Measurements from ENCODE around the gene ELMO2. TPM values are rescaled to one million over a fixed set of nuclear protein-coding genes. Genes with fewer than 3 reads are reported as not detected.
"Not testable (repeated sequence)": the region's sequence is repeated elsewhere in the genome, so short reads cannot be mapped to it uniquely, and the experiment has no call there.

ELMO2 gene
- polyA plus RNA-seq, 3 donors, result 57.7 to 62.6 (median 59.1) TPM

GRCh38 chr20:46406986-46407670, 713 bp upstream of the ELMO2 start:
- DNase-seq (ENCODE audit: low read depth in 3 of 3, low spot score in 2 of 3), result no peak

GRCh38 chr20:46402331-46402811, 4.0 kb downstream of the ELMO2 start:
- DNase-seq (ENCODE audit: low read depth in 3 of 3, low spot score in 2 of 3), result no peak

- no peak for DNase-seq (ENCODE audit: low read depth in 3 of 3, low spot score in 2 of 3)
These were observed 4.9 kb downstream of the ELMO2 start for GRCh38 chr20:46401478-46401860.

- DNase-seq (ENCODE audit: low read depth in 3 of 3, low spot score in 2 of 3), result no peak
These were observed 5.5 kb downstream of the ELMO2 start for GRCh38 chr20:46400828-46401477.

GRCh38 chr20:46400253-46400652, 6.2 kb downstream of the ELMO2 start:
- no peak for DNase-seq (ENCODE audit: low read depth in 3 of 3, low spot score in 2 of 3)

- DNase-seq (ENCODE audit: low read depth in 3 of 3, low spot score in 2 of 3), result no peak
These were observed 7.0 kb downstream of the ELMO2 start for GRCh38 chr20:46399401-46399800.

GRCh38 chr20:46398963-46399362, 7.5 kb downstream of the ELMO2 start:
- no peak for DNase-seq (ENCODE audit: low read depth in 3 of 3, low spot score in 2 of 3)

GRCh38 chr20:46396052-46396740, 10.2 kb downstream of the ELMO2 start:
- DNase-seq (ENCODE audit: low read depth in 3 of 3, low spot score in 2 of 3), result no peak

- DNase-seq (ENCODE audit: low read depth in 3 of 3, low spot score in 2 of 3), result no peak
These were observed 11.3 kb downstream of the ELMO2 start for GRCh38 chr20:46394872-46395760.

- DNase-seq (ENCODE audit: low read depth in 3 of 3, low spot score in 2 of 3), result no peak
These were observed 12.4 kb downstream of the ELMO2 start for GRCh38 chr20:46393967-46394366.

- no peak for DNase-seq (ENCODE audit: low read depth in 3 of 3, low spot score in 2 of 3)
These were observed 17.5 kb downstream of the ELMO2 start for GRCh38 chr20:46388937-46389336.

- DNase-seq (ENCODE audit: low read depth in 3 of 3, low spot score in 2 of 3), result no peak
These were observed 18.1 kb downstream of the ELMO2 start for GRCh38 chr20:46388201-46388836.

GRCh38 chr20:46387054-46387453, 19.4 kb downstream of the ELMO2 start:
- not testable (repeated sequence) for DNase-seq (ENCODE audit: low read depth in 3 of 3, low spot score in 2 of 3)

GRCh38 chr20:46378412-46379009, 27.9 kb downstream of the ELMO2 start:
- no peak for DNase-seq (ENCODE audit: low read depth in 3 of 3, low spot score in 2 of 3)

GRCh38 chr20:46377518-46377917, 28.9 kb downstream of the ELMO2 start:
- no peak for DNase-seq (ENCODE audit: low read depth in 3 of 3, low spot score in 2 of 3)

GRCh38 chr20:46376196-46376785, 30.1 kb downstream of the ELMO2 start:
- no peak for DNase-seq (ENCODE audit: low read depth in 3 of 3, low spot score in 2 of 3)

GRCh38 chr20:46375771-46376170, 30.6 kb downstream of the ELMO2 start:
- DNase-seq (ENCODE audit: low read depth in 3 of 3, low spot score in 2 of 3), result no peak

GRCh38 chr20:46374383-46374782, 32.0 kb downstream of the ELMO2 start:
- no peak for DNase-seq (ENCODE audit: low read depth in 3 of 3, low spot score in 2 of 3)

GRCh38 chr20:46371656-46372055, 34.8 kb downstream of the ELMO2 start:
- DNase-seq (ENCODE audit: low read depth in 3 of 3, low spot score in 2 of 3), result no peak

- no peak for DNase-seq (ENCODE audit: low read depth in 3 of 3, low spot score in 2 of 3)
These were observed 37.5 kb downstream of the ELMO2 start for GRCh38 chr20:46368902-46369268.

Measured in right renal cortex interstitium (tissue), 3 donors.